ENCODE data around the gene KRT86.

DNA sequence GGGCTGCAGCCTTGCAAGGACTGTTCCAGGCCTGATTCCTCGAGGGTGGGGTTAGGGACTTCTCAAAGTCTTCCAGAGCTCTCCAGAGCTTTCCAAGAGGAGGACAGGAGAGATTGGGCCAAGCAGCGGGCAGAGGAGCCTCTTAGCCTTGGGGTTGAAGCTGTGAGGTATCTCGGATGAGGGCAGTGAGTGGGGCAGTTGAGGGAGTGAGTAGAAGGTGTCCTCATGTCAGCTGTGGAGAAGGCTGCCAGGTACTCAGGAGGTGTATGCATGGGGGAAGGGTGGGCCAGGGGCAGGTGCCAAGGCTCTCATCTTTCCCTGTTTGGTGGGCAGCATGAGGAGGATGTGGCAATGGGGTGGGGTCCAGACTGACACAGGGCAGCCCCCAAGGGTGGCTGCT is 39.0 kb downstream of the KRT86 start:
- TF ChIP-seq EP300 (IDR thresholded peaks at IDR 0.05), result no peak
- no peak for TF ChIP-seq MAX (IDR thresholded peaks at IDR 0.05)
- TF ChIP-seq CTCF (IDR thresholded peaks at IDR 0.05), result no peak
- no peak for TF ChIP-seq KDM5A (IDR thresholded peaks at IDR 0.05)
- TF ChIP-seq ZFP36 (IDR thresholded peaks at IDR 0.05; ENCODE audit: borderline replicate concordance, partially characterized antibody), result no peak
- TF ChIP-seq REST (IDR thresholded peaks at IDR 0.05), result no peak
- TF ChIP-seq POLR2A (IDR thresholded peaks at IDR 0.05; ENCODE audit: low read length), result no peak
- no peak for TF ChIP-seq BHLHE40 (IDR thresholded peaks at IDR 0.05; ENCODE audit: low read depth, low read length)
- no peak for TF ChIP-seq HMGXB4 (CRISPR knock-in tag; IDR thresholded peaks at IDR 0.05; ENCODE audit: borderline replicate concordance)
- TF ChIP-seq RCOR1 (IDR thresholded peaks at IDR 0.05; ENCODE audit: low read depth, low read length), result no peak
- TF ChIP-seq, protein P1, sequence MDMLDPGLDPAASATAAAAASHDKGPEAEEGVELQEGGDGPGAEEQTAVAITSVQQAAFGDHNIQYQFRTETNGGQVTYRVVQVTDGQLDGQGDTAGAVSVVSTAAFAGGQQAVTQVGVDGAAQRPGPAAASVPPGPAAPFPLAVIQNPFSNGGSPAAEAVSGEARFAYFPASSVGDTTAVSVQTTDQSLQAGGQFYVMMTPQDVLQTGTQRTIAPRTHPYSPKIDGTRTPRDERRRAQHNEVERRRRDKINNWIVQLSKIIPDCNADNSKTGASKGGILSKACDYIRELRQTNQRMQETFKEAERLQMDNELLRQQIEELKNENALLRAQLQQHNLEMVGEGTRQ (IDR thresholded peaks at IDR 0.05), result no peak
- TF ChIP-seq MAZ (IDR thresholded peaks at IDR 0.05; ENCODE audit: borderline replicate concordance, low read depth, low read length), result no peak
- no peak for TF ChIP-seq BCL3 (IDR thresholded peaks at IDR 0.05)
- TF ChIP-seq TP53 (CRISPR knock-in tag; IDR thresholded peaks at IDR 0.05), result no peak
